ENCODE data around the gene IDS.
"Not testable (repeated sequence)": the region's sequence is repeated elsewhere in the genome, so short reads cannot be mapped to it uniquely, and the experiment has no call there.

The IDS gene, protein sequence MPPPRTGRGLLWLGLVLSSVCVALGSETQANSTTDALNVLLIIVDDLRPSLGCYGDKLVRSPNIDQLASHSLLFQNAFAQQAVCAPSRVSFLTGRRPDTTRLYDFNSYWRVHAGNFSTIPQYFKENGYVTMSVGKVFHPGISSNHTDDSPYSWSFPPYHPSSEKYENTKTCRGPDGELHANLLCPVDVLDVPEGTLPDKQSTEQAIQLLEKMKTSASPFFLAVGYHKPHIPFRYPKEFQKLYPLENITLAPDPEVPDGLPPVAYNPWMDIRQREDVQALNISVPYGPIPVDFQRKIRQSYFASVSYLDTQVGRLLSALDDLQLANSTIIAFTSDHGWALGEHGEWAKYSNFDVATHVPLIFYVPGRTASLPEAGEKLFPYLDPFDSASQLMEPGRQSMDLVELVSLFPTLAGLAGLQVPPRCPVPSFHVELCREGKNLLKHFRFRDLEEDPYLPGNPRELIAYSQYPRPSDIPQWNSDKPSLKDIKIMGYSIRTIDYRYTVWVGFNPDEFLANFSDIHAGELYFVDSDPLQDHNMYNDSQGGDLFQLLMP

DNA sequence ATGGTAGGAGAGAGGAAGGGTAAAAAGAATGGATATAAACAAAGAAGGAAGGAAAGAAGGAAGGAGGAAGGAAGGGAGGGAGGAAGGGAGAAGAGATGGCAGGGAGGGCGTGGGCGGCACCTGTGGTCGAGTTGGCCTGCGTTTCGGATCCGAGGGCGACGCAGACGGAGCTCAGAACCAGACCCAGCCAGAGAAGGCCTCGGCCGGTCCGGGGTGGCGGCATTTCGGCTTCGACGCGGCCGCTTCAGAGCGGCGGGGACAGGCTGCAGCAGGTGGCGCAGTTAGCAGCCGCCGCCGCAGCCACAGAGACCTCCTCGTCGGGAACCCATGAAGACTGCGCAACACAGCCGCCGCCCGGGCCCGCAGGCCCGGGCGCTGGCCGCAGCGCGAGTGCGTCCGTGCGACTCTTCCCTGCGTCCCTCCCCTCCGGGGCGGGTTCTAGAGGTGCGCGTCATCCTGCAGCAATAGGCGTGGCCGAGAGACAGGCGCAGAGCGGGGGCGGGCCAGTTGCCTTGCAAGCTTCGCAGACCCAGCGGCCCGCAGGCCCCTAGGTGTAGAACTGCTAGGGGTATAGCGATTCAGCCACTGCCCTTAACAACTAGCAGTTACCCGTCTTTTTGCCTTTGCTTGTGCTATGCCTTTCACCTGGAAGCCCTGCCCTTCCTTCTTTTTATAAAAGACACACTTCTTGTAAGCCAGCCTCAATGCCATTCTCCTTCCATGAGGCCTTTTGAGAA lies at the start of gene IDS:
IDS (minus strand) TSS at position 392 of the 737 bp plus-strand sequence; CDS start at position 223, 169 bp downstream.
- DNase-seq, result peak; percentile 71

DNA sequence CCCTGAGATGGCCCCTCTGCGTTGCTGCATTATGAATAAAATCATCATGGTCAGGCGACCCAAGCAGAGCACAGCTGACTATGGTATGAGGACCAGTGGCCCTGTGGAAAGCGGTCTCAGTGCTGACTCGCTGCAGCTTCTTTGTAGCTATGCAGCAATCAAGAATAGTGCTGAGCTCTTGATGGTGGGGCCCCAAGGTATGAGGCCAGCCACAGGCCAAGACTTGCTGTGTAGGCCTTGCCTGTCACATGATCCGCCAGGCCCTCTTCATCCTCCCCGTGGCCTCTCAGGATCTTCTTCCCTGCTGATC lies 46.8 kb upstream of the IDS start:
- DNase-seq, result not testable (repeated sequence)

GRCh38 chrX:149551245-149551938 lies 46.3 kb upstream of the IDS start:
- not testable (repeated sequence) for DNase-seq

- not testable (repeated sequence) for DNase-seq
Measured at GRCh38 chrX:149550454-149550853, 45.3 kb upstream of the IDS start.

DNA sequence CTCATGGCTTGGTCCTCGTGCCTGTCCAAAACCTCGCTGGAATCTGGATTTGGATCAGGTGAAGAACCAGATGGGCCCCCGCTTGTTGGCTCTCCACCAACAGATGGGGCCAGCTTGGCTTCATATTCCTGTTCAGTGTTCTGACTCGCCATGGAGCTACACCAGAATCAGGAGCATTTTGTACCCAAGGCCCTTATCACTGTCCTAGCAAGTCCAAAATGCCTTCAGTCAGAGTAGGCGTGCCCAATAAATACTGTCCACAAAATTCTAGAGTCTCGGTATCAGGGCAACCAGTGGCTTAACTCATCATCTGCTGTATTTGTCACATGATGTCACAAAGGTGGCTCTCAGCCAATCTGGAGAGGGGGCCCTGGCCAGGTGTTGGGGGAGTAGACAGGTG lies 44.6 kb upstream of the IDS start, which contains the start of gene HSFX3:
HSFX3 (minus strand) TSS at position 224 of the 400 bp plus-strand sequence; CDS start at position 152, 72 bp downstream.
- DNase-seq, result not testable (repeated sequence)

- DNase-seq, result not testable (repeated sequence)
Measured at GRCh38 chrX:149547782-149548181, 42.7 kb upstream of the IDS start.

GRCh38 chrX:149546962-149547361 lies 41.9 kb upstream of the IDS start:
- DNase-seq, result not testable (repeated sequence)

DNA sequence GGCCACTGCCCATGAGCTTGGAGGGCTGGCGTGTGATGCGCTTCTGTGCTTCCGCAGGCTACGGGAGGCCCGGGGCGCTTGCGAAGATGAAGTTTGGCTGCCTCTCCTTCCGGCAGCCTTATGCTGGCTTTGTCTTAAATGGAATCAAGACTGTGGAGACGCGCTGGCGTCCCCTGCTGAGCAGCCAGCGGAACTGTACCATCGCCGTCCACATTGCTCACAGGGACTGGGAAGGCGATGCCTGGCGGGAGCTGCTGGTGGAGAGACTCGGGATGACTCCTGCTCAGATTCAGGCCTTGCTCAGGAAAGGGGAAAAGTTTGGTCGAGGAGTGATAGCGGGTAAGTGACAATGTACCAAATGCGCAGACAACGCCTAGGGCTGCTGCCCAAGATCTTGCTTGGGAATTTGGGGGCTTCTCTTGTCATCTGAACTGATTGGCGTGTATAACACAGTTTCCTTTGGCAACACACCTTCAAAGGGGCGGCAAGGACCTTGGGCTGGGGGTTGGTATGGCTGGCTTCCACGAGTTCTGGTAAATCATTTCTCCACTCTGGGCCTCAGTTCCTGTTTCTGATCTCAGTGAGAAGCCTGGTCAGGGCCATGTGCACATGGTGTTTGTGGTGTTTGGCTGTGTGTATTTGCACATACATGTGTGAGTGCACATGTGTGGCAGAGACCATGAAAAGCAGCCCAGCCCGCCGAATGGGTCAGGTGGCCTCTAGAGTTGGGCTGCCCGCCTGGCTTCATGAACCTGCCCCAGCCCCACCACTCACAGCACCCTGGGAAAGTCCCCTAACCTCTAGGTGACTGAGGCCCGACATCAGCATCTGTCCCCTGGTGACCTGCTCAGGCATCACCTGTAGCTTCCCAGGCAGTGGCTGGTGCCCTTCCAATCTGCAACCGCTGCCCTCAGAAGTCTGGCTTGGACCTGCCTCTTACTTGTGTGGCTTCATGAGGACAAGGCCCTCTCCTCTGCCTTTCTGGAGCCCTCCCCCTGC lies 40.7 kb upstream of the IDS start:
- peak in 1 of 2 donors; percentile 15 for DNase-seq

DNA sequence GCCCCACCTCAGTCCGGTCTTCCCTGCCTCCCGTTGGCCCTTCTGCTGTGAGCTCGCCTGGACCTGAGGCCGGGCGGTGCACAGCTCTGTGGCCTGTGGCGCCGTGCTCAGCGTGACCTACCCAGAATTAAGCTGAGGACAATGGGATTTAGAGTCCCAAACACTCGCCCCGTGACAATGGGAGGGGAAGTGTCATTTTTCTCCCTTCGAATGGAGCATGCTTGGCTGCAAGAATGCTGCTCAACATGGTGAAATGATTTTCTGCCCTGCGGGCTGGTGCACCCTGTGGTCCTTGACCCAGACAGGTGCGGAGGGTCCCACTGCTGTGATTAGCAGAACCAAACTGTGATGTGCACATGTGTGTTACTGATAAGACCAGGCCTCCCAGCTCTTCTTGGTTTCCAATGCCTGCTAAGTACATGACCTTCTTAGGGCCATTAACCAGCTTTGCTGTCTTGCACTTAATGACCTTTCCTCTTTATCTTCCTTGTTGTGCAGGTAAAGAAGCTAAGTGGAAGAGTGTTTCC lies 36.5 kb upstream of the IDS start:
- no peak for DNase-seq

DNA sequence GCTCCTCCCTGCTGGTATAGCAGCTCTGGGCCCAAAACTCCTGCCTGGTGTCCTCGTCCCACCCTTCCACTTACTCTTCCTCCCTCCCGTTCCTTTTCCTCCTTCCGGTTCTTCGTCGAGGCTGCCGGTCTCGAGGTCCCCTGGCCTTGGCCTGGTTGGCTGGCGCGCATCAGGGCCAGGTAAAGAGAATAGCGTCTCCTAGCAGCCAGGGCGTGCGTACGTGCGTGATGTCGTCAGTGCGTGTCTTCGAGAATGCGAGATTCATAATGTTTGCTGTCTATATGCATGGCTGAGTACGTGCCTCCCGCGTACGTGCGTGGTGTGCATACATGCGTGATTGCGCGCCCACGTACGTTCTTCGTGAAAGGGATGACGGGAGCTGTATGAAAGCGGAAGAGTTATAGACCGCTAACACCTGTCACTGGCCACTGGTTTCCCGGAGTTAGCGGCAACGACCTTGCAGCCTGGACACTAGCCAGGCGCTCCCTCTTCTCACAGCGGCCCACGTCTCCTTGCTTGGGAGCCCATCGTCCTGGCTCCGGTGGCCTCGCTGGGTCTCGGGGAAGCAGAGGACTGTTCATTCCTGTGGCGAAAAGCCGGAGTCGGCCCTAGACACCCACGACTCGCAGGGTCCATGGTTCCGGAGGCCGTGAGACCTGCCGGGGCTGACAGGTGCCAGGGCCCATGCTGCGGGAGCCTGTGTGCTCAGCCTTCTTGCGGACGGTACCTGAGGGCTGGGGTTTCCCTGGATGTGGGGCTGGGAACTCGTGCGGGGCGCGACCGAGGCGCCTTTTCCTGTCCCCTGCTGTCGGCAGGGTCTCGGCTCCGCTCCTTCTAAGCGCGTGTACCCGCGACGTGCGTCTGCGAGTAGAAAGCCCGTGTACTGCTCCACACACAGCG lies 35.8 kb upstream of the IDS start, which contains the start of gene EOLA1:
EOLA1 (plus strand) TSS at position 392 of the 900 bp plus-strand sequence. CDS start 4,619 bp downstream, outside the sequence.
- peak; percentile 70 to 76 for DNase-seq

DNA sequence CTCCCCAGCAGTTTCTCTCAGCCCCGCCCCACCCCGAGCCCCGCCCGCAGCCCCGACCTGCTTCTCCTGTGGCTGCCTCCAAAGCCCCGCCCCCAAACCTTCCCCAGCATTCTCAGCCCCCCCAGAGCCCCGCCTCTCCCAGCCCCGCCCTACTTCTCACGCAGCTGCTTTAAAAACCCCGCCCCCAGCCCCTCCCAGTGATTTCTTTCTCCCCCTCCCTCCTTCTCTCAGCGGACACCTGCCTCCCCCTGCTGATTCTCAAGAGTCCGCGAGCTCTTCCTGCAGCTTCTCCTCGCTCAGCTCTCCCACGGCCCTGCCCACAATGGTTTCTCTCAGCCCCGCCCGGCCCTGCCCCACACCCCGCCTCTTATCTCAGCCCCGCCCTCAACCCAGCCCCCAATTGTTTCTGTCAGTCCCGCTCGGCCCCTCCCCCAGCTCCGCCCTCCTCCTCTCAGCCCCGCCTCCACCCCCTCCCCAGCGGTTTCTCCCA lies 35.1 kb upstream of the IDS start:
- peak; percentile 77 to 81 for DNase-seq

- peak; percentile 59 to 60 for DNase-seq
Measured at GRCh38 chrX:149539283-149540130, 34.4 kb upstream of the IDS start.

- not testable (repeated sequence) for DNase-seq
Measured at GRCh38 chrX:149537474-149537873, 32.4 kb upstream of the IDS start.

- DNase-seq, result not testable (repeated sequence)
Measured at GRCh38 chrX:149534926-149535602, 30.0 kb upstream of the IDS start.

DNA sequence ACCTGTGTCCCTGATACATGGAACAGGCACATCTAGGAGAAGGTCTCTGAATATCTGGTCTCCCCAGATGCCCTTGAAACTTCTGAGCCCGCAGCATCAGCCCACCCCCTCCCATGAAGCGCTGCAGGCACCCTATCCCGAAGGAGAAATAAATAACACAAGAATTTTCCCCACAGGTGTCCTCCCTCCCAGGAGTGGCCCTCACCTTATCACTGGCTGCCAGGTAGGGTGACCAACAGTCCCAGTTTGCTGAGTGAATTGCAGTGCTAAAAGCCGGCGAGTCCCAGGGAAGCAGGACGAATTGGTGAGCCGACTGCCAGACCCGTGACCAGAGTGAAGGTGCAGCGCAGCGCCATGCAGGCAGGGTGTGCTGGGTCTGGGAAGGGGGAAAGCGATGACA lies 28.9 kb upstream of the IDS start:
- not testable (repeated sequence) for DNase-seq

DNA sequence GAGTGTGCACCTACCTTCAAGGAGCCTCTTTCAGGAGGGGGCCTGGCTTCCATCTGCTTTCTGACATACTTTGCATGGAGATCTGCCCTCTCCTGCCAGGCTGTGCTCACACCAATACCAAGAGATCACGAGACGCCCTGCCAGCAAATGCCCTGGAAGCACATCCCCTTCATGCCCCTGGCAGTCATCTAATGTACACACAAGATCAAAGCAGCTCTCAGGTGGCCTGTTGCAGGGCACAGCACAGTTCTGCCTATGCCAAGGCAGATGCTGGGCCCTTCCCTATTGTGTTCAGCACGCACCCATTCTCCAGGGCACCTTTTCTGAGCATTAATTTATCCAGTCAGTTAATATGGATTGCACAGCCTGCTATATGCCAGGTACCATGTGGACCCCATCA lies 27.8 kb upstream of the IDS start:
- DNase-seq, result not testable (repeated sequence)

GRCh38 chrX:149531599-149531998 lies 26.5 kb upstream of the IDS start:
- DNase-seq, result no peak

- no peak for DNase-seq
Measured at GRCh38 chrX:149528381-149528780, 23.3 kb upstream of the IDS start.
